Hematopoietic multipotent progenitor cell treated with erythropoietin and hydrocortisone succinate and interleukin-3 and kit ligand, for 17 days (in vitro differentiated cells): Measurements from ENCODE around the gene PIGQ.

ENCODE experiments used
- DNase-seq: peaks from one replicate; pipeline ENCODE4 v3.0.0-alpha.2; 2015; ENCODE audit warnings: low spot score

PIGQ gene

GRCh38 chr16:555528-556473 is 14.0 kb upstream of the PIGQ start:
- DNase-seq, result no peak

DNA sequence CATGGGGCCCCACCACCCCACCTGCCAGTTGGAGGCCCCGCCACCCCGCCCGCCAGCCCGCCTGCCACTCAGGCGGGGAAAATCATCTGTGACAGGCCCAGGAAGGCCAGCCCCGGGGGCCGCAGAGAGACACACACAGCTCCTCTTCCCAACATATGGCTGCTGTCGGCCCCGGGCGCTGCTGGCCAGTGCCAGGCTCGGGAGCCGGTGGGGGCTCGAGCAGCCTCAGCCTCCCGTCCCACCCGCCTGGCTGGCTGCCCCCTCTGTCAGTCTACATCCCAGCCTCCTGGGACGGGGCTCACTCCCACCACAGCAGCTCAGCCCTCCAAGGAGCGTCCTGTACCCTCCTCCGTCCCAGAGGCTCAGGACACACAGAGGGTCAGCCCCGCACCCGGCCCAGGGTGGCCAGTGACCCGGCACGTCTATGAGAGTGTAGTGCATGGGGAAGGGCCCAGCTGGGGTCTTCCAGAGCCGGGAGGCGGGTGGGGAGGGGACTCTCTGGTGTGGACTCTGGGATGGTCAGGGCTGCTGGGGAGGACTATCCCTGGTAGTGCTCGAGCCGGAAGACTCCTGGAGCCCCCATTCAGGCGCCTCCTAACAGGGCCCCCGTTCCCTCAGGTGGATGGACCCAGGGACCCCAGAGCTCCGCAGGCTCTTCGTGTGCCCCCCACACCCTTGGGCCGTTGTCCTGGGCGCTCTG is 13.1 kb upstream of the PIGQ start:
- no peak for DNase-seq

- DNase-seq, result no peak
These were observed 12.1 kb upstream of the PIGQ start for GRCh38 chr16:557463-558297.

DNA sequence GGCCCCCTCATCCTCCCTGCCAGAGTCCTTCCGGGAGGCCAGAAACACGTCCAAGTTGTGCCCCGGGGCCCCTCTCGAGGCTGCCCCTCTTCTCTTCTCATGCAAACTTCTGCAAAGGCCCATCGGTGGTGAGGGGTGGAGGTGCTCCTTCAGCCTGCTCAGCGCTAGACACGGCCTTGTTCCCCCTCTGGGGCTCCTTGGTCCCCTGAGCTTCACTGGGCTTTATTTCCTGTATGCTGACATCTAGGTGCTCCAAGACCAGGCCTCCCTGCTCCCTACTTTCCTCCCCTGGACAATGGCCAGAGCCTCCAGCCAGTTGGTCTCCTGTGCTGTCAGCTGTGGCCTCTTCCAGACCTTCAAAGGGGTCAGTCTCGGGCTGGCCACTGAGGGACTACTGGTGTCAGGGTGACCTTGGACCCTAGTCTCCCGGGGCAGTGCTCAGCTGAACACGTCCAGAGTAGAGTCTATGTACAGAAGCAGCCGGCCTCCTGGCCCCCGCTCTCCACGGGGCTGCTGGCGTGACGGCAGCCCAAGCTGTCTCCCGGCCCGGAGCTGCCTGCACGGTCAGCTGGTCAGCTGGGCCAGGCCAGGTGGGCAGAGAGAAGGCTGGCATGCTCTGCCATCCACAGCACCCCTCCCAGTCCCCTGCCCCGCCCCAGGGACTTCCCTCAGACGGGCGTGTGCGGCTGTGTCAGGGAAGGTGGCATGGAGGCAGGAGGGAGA is 11.3 kb upstream of the PIGQ start:
- DNase-seq, result no peak

DNA sequence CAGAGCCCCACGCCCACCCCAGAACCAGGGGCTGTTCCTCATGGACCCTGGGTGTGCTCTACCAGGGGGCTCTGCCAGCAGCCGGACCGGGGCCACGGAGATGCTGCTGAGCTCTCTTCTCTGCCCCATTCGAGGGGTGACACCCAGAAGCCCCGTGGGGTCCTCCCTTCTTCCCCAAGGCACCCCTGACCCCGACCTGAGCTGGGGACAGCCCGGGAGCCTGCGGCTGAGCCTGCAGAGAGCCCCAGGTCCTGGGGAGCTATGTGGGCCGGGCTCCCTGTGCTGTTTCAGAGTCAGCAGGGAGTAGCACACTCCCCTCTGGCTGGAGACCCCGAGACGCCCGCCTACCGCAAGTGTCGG is 10.8 kb upstream of the PIGQ start:
- DNase-seq, result no peak

DNA sequence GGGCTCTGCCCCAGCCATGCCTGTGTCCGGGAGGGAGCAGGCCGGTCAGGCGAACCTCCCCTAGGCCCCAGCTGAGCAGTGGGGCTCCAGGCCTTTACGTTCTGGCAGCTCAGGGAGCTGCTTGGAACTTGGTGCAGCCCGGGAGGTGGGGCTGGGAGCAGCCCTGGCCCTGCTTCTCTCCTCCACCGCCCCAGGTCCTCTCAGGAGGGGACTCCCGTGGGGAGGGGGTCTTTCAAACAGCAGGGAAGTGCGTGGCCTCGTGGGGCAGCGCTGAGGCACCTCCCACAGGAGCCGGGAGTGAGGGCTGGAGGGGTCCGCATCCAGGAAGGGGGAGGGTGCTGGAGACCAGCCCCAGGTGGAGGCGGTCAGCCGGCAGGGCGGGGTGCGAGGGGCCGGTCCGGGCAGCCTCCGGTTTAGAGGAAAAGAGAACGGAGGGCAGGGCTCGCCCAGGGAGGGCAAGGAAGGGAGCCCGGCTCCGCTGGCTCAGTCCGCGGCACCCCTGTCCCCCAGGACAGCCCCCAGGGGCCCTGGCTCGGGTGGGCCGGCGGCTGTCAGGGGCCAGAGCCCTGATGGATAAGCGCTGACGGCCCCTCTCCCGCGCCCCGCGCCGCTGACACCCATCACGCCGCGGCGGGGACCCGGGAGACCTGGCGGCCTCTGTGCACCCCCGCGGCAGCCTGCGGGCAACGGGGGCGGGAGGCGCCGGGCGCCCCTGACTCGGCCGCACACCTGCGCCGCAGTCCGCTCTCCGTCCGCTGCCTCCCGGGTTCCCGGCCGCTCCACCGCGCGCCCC is 10.2 kb upstream of the PIGQ start:
- no peak for DNase-seq

- no peak for DNase-seq
These were observed 9.5 kb upstream of the PIGQ start, which contains the start of gene PRR35 for GRCh38 chr16:560204-560700. Gene PRR35 (plus strand): TSS chr16:560394. CDS start chr16:563295, 2,901 bp downstream.

- no peak for DNase-seq
These were observed 8.9 kb upstream of the PIGQ start for GRCh38 chr16:560701-561412.

DNA sequence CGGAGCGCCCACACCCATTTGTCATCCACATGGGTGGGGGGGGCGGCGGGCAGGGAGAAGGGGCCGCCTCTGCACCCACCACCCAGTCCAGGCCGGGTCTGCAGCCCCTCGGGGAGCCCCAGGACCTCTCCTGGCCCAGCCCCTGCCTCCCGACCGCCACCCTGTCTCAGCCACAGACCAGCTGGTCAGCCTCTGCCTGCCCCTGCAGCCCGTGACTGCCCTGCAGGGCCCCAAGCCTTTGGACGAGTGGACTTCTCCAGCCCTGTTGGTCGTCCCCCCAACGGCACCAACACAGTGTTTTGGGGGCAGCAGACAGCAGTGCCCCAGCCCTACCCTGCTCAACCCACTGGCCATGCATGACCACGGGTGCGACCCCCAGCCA is 8.4 kb upstream of the PIGQ start:
- no peak for DNase-seq

DNA sequence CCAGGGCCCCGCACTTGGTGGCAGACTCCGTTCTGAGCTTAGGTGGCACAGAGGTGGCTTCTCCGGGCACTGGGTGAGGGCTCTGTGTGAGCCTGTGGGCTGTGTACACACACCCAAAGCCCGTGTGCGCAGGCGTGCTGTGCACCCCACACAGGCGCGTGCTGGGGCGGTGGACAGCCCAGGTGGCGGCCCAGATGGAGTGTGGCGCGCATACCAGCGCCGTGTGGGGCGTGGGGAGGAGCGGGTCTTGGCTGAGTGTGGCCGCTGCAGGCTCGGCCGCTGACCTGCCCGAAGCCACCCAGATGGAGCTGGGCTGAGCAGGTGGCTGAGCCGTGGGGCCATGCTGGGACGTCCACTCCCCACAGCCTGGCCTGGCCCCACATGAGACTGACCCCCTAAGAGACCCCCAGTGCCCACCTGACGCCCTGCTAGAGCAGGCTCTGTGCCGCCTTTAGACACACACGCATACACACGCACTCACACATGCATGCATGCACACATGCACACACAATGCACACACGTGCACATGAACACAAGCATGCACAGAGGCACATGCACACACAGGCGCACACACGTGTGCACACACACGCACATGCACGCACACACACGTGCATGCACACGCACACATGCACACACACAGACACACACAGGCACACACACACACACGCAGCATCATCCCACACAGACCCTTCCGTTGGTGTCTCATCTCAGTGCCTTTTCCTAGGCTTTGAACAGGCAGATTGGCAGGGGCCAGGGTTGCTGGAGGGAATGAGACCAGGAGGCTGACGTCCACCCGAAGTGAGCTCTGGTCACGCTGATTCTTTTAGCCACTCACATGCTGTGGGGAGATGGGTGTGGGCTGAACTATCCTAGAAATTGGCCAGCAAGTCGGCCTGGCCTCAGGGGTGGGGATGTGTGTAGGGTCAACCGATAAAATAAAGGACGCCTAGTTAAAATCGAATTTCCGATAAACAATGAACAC is 7.5 kb upstream of the PIGQ start:
- DNase-seq, result no peak

DNA sequence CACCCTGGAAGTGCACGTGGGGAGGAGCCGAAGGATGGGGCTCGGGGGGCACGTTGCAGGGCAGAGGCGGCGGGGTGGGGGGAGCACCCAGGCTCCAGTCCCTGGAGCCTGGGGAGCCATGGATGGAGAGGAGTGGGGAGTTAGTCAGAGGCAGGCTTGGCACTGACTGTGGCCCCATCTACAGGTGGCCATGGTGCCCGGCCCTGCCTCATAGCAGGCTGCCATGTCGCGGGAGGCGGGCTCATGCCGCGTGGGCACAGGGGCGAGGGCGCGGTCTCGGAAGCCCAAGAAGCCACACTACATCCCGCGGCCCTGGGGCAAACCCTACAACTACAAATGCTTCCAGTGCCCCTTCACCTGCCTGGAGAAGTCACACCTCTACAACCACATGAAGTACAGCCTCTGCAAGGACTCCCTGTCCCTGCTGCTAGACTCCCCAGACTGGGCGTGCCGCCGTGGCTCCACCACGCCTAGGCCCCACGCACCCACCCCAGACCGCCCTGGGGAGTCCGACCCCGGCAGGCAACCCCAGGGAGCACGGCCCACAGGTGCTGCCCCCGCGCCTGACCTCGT is 6.6 kb upstream of the PIGQ start:
- no peak for DNase-seq

DNA sequence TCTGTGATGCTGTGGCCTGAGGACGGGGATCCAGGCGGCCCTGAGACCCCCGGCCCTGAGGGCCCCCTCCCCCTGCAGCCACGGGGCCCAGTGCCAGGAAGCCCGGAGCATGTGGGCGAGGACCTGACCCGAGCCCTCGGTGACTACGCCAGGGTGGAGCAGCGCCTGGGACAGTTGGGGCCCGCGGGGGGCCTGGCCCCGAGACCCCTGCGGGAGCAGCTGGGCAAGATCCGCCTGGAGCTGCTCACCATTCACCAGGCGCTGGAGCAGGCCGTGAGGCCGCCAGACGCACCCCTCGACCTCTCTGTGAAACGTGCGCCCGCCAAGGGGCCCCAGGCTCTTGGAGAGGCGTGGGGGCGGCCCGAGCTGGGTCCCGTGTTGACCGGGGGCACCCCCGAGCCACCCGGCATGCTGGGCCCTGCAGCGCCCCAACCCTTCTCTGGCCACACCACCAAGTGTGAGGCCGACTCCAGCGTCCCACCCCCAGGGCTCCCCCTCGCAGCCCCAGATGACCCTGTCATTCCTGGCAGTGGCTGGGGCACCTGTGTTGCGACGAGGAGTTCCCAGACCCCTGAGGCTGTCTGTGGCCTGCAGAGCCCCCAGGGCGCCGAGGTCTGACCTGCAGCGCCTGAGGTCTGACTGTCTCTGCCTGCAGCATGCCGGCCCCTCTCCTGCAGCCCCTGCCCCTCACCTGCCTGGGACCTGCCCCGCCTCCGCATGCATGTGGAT is 4.9 kb upstream of the PIGQ start:
- DNase-seq, result no peak

GRCh38 chr16:565419-566330 is 4.1 kb upstream of the PIGQ start:
- DNase-seq, result peak; percentile 32

DNA sequence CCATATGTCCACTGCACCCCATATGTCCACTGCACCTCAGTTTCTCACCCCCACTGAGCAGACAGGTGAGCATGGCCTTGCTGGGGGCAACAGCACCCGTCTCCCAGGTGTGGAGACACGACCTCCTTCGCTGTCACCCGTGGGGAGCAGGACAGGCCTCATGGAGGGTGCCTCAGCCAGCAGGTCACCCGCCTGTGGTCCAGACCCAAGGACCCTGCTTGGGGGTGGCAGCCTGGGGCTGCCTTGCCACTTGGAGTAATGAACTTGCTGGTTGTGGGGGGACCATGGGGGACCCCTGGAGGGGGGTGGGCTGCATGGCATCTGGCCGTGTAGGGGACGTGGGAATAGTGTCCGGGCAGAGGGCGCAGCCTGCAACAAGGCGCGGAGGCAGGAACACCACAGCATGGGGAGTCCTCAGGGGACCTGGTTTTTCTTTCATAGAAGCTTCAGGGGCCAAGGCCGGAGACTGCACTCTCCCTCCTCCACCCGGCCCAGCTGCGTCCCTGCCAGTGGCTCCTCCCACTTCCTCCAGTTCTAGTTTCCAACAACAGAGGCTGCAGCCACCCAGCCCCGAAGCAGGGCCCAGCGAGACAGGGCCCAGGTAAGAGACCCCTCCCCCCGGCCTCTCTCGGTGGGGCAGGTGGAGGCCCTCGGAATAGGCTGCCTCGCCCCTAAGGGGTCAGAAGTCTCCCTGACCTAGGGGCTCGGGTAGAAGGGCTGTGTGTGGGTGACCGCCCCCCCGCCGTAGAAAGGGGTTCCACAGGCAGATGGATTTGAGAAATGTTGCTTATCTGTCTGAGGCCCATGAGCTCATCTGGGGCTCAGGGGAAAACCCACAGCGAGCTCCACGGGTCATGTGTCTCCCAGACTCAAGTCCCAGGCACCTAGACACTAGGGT is 3.0 kb upstream of the PIGQ start, which contains the start of gene NHLRC4:
Gene NHLRC4 (plus strand): TSS at position 531 of the 898 bp plus-strand sequence. CDS start 1,043 bp downstream, outside the sequence.
- DNase-seq, result peak; percentile 84
